HTR-8/SVneo (cell line): ENCODE measurements around the gene SMIM8.

Experiments
- DNase-seq: peaks from one replicate; pipeline ENCODE4 v3.0.0; 2011; ENCODE audit warnings: low spot score, mixed read lengths; ENCODE audit not compliant: insufficient read length
- FAIRE-seq: peaks from 2 replicates; lab custom pipeline; 2011; peaks lifted over from hg19 to GRCh38; lab: Jason Lieb, UNC

The SMIM8 gene

DNA sequence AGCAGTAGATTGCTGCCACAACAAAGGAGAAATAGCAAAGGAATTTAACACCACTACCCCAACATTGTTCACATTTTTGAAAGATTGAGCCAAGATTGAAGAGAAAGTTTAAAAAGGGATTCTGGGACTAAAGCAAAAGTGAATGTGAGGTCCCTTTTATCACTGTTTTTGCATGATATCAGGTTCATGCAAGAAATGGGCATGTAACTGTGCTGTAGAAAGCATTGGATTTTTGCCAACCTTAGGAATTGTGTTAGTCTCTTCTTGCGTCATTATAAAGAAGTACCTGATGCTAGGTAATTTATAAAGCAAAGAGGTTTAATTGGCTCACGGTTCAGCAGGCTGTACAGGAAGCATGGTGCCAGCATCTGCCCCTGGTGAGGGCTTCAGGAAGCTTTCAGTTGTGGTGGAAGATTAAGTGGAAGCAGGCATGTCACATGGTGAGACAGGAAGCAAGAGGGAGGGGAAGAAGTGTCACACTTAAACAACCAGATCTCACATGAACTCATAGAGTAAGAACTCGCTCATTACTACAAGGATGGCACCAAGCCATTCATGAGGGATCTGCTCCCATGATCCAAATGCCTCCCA lies 11.3 kb downstream of the SMIM8 start:
- no peak for DNase-seq
- no peak for FAIRE-seq

DNA sequence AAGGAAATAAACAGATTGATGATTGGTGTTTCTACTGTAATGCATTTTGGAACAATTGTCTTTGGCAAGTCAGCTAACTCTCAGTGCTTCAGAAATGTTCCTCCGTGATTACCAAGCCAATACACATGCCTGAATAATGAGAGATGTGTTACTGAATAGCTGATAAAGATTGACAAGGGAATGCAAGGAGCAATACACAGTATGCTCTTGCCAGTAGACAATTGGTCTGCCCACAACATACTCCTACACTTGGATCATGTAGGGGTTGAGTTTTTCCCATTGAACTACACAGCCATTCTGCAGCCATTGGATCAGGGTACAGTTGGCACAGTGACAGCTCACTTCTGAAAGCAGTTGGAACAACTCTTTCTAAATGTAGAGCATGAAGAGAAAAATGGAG lies 12.3 kb downstream of the SMIM8 start:
- DNase-seq, result no peak
- FAIRE-seq, result no peak

DNA sequence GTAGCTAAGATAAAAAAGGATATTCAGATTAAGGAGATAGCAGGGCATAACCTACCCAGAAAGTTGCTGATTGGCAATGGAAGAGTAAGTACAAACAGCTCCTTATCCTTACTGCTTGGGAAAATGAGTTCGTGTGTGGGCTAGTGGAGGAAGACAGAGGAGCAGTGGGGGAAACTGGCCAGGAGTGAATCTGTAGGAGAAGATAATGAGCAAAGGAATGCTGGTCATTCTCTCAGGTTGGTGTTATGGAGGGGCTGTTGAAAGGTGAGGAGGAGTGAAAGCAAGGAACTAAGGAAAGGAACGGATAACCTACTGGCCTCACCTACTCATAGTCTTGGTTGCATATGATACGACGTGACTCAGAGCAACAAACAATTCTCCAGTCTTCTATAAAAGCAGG lies 14.0 kb downstream of the SMIM8 start:
- DNase-seq, result no peak
- FAIRE-seq, result no peak

DNA sequence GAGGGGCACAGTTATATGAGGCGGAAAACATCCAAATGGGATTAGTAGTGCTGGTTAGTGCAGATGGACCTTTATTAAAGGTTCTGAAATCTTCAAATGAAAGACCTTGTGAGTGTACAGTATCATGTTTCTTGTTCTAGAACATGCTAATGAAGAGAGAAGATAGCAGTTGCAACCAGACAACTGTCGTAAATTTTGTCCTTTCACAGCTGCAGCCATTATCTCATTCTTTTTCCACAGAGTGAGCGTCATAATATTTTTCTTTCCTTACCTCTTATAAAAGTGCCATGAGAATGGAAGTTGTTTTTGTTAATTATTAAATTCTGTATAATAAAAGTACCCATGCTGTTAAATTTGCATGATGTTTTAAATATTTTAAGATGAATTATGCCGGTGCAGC lies 17.8 kb downstream of the SMIM8 start:
- FAIRE-seq (no peak), DNase-seq (no peak)

DNA sequence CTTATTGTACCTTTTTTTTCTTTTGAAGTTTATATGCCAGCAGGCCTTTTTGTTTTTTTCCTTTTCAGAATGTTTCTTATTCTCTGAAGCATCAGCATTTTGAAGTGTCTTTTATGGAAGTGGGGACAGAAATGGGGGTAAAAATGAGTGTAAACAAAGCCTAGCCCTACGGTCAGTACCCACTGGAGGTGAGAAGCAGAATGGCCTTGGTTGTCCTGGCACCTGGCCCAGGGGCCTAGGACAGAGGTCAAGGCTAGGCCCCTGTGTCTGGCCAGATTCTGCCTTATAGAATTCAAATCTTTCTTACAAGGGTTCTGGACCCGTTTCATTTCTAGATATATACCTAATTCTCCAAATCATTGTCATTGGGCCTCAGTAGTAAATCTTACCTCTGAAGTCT lies 18.8 kb downstream of the SMIM8 start:
- FAIRE-seq (no peak), DNase-seq (no peak)

DNA sequence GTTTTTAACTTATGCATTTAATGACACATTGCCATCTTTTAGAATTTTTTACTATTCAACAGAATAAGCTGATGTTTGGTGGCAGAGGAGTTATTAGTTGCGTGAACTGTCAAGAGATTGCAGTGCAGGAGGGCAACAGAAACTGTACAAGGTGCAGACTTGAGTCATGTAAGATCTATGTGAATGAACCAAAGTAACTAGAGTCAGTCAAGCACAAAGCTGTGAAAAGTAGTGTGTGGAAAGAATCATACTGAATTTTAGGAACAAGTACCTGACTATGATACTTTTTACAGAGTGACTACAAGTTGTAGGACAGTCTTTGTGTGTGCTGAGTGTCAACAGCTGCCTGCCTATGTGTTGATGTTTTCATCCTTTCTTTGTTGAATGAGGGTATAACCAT lies 19.5 kb downstream of the SMIM8 start:
- no peak for FAIRE-seq
- DNase-seq, result no peak

DNA sequence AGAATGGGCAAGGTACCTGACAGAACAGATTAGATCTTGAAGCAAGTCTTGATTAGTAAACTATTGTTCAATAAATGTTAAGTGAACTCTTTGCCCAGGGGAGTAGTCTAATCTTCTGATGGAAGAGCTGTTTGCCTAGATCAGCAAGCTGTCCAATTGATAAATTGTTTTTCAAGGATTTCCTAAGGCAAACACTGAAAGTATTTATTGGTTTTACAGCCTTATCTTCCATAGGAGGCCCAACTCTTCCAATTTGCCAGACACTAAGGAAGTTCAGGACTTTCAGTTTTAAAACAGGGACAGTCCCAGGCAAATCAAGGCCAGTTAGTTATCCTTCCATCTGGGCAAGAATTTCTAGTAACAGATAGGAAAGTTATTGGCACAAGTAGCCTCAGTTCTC lies 20.4 kb downstream of the SMIM8 start:
- DNase-seq (no peak), FAIRE-seq (no peak)

DNA sequence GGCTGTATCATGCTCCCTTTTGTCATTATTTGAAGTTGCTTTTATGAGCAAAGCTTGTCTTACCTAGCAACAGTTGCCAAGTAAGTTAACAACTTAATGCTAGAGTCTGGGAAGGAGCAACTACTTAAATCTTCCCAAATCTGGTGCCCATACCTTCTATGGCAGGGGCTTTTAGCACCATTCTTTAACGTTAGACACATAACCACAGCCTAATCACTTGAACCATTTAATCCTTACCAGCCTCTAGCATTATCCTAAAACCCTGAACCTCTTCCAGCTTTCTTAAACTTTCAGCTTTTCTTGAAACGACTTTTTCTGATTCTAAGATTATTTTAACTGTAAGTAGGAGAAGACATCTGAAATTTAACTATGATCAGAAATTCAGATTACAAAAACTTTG lies 22.3 kb downstream of the SMIM8 start, which contains the start of gene C6orf163:
TSS of gene C6orf163 (plus strand) at position 83 of the 400 bp plus-strand sequence. CDS start at position 370, 287 bp downstream.
- DNase-seq (no peak), FAIRE-seq (no peak)

DNA sequence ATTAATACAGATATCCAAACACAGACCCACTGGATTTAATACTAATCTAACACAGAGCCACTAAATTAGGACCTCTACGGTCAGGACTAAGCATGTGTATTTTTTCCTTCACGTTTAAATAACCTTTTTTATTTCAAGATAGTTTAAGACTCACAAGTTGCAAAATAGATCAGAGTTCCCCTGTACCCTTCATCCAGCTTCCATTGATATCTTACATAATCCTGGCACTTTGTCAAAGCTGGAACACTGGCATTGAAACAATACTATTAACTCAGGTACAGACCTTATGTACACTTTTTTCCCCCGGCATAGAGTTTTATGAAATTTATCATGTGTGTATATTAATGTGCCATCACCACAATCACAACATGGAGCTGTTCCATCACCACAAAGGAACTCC lies 24.3 kb downstream of the SMIM8 start:
- no peak for DNase-seq
- no peak for FAIRE-seq

DNA sequence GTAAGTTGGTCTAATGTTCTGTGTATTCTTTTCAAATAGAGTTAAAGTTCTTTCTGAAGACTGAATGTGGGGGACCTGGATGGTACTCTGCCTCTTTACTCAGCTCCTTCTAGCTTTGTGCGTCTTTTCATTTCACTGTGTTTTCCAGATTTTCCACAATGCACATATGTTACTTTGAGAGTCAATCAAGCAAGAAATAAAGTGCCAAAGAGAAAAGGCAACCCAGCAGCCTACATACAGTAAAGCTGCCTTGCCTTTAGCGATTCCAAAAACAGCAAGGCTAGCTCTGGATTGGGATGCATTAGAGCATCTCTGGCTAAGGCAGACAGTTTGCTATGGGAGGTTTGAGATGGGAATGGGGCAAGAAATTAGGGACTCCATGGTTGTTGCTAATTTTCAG lies 27.5 kb downstream of the SMIM8 start:
- DNase-seq (no peak), FAIRE-seq (no peak)

DNA sequence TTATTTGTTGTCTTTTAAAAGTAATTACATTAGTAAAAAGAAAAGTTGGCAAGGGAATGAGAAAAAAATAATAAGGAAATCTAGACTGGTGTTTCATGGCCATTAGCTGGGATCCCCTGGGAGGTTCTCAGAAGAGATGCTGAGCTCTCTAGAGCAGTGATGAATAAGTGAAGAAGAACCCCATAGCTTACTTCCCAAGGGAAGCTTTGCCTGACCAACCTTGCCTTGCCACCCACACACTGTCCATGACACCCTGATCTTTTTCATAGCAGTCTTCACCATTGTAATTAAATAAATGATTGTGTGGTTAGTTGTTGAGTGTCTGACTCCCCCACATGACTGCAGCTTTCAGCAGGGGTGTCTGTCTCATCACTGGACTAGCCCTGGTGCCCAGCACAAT lies 28.1 kb downstream of the SMIM8 start:
- no peak for DNase-seq
- no peak for FAIRE-seq

DNA sequence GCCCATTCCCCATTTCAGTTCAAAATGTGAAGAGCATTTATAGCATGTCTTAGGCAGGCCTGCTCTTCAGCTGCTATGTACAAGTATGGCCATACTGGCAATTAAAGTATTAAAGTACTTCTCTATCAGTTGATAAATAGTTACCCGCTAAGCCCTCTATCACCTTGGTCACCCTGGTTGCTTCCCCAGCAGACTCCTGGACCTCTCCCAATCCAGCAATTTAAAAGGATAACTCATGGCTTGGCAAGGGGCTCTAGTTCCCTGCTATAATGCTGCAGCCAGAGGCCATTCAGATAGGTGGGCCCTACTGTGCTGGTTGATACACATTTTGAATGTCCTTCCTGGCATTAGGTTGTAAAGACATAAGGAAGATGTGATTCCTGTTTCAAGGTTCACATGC lies 29.2 kb downstream of the SMIM8 start:
- FAIRE-seq, result no peak
- DNase-seq, result no peak

DNA sequence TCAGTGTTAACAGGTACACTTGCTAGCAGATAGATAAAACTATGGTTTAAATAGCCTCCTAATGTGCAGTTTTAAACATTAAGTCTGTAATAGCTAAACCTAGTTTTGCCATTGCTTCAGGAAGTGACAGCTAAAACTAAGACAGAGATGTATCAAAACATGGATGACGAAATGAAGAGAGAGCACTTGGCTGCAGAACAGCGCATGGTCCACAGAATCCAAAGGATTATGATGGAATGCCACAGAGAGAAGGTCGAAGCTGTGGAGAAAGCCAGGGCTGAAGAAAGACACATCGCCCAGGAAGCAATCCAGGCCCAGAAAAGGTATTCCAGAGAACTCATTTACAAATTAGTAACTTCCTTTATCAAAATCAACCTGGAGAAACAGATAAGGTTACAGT lies 33.8 kb downstream of the SMIM8 start:
- DNase-seq, result no peak
- FAIRE-seq, result no peak

DNA sequence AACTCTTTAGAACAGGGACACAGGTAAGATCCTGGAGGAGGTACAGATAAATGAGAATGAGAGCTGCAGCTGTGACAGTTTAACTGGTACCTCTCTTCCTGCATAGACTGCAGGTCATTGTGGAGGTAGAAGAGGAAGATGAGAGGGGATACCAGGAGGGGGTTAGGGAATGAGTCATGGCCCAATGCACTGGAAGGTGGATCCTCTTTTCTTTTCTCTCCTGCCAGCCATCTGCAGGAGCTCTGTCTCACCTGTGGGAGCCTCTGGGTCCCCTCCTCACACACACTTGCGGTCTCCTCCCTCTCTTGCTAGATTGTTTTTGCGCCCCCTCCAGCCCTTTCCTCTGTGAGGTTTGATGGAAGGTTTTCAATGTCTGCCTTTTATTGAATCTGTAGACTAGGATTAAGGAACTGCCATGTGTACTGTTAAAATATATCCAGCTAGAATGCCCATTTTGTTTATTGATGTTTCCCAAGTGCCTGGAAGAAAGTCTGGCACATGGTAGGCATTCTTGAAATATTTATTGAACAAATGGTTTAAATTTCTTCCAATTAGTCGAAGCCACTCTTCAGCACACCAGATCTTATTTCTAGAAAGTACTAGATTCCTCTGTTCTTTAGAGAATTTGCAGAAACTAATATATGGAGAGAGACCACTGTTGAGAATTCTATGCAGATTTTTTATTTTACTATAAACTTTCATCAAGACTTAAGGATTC lies 35.2 kb downstream of the SMIM8 start:
- FAIRE-seq, result no peak

DNA sequence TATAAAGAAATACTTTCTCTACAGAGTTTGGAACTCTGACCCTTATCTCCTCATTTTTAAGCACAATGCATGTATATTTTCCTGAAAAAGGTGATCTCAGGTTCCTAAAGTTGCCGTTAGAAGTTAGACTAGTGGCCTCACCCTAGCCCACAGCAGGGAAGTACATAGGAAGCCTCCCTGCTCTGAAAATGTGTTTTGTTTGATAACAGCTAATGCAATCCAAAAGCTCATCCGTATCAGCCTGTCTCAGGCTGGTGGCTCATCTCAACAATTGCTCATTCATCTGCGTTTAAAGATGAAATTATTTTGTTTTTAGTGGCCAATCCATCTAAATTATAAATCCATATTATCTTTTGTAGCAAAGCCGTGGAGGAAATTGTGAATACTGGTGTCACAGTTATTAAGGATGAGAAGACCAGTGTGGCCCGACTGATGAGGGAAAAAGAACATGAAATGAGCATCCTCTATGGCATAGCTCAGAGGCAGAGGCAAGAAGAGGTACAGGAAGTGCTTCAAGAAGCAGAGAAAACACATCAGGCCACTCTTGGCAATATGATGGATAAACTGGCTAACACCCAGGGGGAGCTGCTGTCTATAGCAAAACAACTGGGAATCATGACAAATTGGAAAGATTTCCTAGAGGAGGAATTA lies 42.3 kb downstream of the SMIM8 start:
- FAIRE-seq (no peak), DNase-seq (no peak)

More for the DNA sequence above, 35.2 kb downstream of the SMIM8 start:
- DNase-seq, result no peak

DNA sequence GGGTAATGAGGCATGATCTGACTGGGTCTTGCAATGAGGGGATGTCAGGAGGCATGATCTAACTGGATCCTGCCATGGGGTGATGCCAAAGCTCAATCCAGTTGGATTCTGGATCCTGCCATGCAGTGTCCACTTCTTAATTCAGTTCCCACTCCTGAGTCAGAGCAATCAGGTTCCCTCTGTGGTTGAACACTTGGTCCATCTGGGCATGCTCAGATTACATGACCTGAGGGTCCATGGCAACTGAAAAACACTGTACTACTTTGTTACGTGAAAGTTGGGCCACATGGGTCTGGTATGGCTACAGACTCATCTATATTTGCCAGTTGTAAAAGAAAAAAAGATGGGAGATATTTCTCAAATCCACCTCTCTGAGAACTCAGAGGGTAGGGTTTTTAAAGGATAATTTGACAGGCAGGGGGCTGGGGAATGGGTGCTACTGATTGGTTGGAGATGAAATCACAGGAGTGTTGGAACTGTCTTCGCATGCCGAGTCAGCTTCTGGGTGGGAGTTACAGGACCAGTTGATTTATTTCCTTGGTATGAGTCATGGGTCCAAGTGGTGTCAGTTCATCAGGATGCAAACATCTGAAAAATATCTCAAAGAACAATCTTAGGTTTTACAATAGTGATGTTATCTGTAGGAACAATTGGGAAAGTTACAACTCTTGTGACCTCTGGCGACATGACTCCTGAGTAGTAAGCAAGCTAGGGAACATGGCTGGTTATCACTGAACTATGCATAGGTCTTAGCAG lies 43.9 kb downstream of the SMIM8 start:
- peak; percentile 75 for FAIRE-seq
- peak; percentile 7 for DNase-seq

DNA sequence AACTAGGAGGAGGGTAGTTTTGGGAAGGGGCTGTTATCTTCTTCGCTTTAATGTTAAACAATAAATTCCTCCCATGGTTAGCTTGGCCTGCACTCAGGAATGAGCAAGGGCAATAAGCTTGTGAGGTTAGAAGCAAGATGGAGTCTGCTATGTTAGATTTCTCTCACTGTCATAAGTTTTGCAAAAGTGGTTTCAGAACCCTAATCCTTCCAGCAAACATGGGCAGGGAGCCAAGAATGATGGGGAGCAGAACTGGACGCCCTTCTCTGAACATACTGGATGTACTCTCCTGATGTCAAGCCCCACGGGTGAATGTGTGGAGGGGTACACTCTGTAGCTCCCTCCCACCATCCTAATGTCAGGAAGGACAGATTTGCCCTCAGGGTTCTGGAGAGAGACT lies 44.5 kb downstream of the SMIM8 start:
- FAIRE-seq (peak; percentile 40), DNase-seq (no peak)

DNA sequence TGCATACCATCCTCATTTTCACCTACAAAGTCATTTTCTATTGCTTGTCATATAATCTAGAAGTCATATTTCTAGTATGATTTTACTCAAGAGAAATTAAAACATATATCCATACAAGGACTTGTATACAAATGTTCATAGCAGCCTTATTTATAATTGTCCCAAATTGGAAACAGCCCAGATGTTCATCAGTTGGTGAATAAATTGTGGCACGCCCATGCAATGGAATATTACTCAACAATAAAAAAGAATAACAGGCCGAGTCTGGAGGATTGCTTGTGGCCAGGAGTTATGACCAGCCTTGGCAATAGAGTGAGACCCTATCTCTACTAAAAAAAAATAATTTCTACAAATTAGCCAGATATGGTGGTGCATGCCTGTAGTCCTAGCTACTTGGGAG lies 51.0 kb downstream of the SMIM8 start:
- DNase-seq, result no peak
- FAIRE-seq, result no peak

DNA sequence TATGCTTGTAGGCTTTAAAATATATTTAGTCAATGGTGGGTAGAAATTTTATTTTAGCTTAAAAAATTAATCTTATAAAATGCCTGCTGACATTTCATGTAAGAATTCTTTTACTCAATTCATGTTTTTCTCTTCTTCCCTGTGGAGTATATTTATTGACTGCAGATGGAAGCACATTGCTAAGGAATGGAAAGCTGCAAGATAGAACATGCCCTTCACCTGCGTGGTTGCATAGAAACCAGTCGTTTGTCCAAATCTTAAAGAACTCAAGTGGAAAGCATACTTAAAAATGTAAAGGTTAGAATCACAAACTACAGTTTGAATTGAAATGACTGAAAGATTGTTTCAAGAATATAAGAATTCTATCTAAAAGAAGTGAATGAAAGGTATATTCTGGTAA lies 52.9 kb downstream of the SMIM8 start:
- no peak for FAIRE-seq
- DNase-seq, result no peak

DNA sequence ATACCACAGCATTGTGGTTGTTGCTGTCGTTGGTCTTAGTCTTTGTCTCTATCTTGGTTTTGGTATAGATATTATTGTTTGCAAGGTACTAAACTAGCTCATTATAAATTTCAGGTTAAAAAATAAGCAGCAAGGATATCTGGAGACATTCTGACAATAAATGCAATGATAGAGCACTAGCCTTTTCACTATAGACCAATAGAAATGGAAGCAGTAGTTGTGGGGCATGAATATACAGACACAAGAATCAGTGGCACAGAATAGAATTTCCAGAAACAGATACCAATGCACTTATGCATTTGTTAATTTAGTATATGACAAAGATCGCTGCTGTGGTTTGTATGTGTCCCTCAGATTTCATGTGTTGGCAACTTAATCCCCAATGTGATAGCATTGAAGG lies 54.3 kb downstream of the SMIM8 start:
- FAIRE-seq, result no peak
- DNase-seq, result no peak

DNA sequence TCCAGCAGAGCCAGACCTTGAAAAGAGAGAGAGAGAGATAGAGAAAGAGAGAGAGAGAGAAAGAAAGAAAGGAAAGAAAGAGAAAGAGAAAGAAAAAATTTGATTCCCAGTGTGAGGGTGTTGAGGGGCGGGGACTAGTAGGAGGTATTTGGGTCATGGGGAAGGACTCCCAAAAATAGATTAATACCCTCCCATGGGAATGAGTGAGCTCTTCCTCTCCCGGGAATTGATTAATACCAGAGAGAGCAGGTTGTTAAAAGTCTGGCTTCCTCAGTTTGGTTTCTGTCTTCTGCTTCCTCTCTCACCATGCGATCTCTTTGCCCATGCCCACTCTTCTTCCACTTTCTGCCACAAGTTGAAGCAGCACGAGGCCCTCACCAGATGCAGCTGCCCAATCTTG lies 56.6 kb downstream of the SMIM8 start:
- no peak for FAIRE-seq
- DNase-seq, result no peak
